GM18867 (cell line): ENCODE measurements around the gene TMEM229A.
A peak's percentile ranks its signal among the peaks of the same experiment; 100 is the strongest.
"Not testable (repeated sequence)": the region's sequence is repeated elsewhere in the genome, so short reads cannot be mapped to it uniquely, and the experiment has no call there.

Experiments
- ATAC-seq: cut with Tn5 transposase; IDR thresholded peaks from one replicate; pipeline ENCODE4 v1.9.1; 2021; ENCODE audit warnings: mild to moderate bottlenecking, moderate library complexity; ENCODE audit not compliant: unreplicated experiment

TMEM229A gene

DNA sequence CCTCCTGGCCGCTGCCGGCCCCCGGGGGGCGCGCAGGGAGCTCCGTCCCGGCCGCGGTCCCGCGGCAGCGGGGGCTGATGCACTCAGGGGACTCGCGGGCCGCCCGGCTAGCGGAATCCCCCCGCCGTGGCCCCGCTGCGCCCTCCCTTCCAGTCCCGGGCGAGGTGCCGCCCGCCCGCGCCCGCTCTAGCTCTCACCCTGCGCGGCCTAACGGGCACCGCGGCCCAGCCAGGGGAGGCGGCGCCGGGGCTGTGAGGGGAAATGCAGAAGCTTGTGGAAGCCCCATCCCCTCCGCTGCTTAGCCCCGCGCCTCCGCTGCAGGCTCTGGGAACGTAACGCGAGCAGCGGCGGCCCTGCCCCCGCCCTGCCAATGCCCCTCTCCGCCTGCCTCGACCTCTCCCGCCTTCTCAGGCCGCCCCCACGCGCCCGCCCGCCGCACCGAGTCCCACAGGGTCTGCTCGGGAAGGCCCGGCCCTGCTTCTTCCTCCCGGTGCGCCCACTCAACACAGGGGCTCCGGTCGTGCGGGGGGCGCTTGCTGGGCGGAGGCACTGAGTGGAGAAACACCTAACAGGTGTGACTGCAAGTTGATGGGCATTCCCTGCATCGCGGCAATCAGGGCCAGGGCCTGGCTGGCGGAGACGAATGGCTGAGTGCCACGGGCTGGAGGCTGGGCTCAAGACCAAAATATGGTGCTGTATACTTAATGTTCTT lies 384 bp upstream of the TMEM229A start:
- ATAC-seq: no peak

DNA sequence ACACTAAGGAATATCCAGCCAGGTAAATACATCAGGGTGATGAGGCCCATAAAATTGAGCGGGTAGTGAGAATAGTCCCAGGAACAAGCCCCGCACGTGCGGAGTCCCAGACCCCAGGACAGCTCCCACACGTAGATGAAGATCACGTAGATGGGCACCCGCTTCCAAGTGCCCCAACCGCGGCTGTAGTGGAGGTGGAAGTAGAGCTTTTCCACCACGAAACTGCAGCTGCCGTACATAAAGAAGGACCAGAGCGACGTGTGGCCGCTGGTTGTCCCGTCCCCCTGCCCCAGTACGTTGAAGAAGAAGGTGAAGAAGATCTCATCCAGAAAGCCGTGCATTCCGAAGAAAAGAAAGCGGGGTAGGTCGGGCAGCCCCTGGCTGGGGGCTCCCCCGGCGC lies 948 bp downstream of the TMEM229A start:
- ATAC-seq: no peak

DNA sequence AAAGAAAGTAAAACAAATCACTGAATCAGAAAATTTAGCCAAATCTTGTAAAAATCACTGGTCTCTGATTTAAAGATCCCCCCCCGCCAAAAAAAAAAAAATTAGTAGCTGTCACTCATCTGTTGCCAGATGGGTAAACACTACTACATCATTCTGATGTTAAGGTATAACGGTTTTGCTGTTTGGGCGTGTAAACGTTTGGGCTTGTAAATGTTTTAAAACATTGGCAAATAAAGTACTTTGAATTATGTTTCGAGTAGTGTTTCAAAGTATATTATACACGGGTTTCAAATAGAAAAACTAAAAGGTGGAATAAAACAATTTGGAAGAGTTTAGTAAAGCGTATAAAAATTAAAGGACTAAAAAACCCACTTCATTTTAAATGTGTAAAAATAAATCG lies 1.5 kb downstream of the TMEM229A start:
- ATAC-seq: no peak

DNA sequence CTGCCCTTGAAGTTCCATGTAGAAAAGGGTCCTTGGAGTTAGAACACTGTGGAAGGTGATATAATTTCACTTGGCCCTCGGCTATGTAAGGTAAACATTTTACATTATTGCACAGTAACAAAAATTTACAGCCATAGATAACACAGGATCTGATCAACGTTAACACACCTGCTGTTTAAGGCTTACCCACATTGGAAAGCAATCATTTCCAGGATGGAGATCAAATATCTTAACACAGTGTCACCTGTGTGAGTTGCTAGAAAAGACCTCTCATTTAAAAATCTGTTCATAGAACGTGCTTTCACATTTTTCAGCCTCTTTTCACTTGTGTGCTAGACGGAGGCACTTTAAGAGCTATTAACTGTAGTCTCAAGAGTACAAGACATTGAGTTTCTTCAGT lies 1.9 kb downstream of the TMEM229A start:
- no peak for ATAC-seq

DNA sequence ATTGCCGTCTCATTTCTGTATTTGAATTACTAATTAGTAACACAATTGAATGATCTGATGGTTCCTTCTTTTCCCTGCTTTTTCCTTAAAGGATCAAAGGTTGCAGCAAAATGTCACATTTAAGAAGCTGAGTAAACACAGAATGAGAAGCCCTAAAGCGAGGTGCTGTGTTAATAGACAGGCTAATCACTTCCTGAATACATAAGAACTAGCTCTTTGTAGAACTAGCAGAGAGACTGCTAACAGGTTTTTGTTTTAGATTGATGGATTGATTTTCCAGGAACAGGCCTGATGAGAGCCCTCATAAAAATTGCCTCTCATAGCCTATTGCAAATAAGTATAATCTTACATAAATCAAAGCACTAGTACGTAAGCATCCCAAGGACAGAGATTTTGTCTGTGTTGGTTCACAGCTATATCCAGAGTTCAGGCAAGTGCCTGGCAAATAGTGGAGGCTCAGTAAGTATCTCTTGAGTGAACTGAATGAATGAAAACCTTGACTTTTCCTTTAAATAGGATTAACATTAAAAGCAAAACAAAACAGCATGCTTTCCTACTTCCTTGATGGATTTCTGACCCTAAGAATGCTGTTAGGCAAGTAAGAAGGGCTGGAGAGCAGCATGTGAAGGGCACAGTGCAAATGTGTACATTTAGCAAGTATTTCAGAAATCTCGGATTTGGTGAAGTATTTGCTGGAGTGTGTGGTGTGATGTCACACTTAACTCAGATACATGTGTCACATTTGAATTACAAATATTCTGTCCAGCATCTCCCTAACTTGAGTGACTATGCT lies 3.3 kb downstream of the TMEM229A start:
- no peak for ATAC-seq

DNA sequence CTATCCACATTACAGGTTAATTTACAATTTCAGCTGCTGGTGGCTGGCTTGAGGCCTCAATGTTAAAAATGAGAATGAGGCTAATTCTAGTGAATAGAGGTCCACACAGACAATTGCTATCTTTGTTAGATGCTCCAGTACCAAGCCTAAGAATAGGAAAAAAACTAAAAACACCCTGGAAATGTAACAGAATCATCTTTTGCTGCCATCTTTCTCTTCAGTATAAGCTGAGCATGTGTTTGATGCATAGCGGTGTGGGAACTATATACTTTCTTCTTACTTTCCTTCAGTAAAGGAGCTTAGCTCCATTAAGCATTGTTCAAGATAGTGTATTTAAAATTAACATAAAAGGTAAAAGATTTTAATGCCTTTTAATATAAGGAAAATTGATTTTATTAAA lies 5.6 kb downstream of the TMEM229A start:
- no peak for ATAC-seq

DNA sequence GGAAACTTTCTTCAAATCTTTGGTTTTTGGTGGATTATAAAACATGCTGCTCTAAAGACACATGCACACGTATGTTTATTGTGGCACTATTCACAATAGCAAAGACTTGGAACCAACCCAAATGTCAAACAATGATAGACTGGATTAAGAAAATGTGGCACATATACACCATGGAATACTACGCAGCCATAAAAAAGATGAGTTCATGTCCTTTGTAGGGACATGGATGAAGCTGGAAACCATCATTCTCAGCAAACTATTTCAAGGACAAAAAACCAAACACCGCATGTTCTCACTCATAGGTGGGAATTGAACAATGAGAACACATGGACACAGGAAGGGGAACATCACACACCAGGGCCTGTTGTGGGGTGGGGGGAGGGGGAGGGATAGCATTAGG lies 8.5 kb downstream of the TMEM229A start:
- not testable (repeated sequence) for ATAC-seq

DNA sequence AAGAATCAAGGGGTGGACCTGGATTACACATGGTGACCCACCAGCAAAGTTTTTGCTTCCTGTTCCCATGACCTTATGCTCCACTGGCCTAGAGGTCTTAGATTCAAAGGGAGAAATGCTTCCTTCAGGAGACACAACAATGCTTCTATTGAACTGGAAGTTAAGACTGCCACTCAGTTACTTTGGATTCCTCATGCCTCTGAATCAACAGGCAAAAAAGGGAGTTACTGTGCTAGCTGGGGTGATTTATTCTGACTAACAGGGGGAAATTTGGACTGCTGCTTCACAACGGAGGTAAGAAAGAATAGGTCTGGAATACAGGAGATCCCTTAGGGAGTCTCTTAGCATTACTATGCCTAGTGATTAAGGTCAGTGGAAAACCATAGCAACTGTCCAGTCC lies 10.3 kb downstream of the TMEM229A start:
- no peak for ATAC-seq

DNA sequence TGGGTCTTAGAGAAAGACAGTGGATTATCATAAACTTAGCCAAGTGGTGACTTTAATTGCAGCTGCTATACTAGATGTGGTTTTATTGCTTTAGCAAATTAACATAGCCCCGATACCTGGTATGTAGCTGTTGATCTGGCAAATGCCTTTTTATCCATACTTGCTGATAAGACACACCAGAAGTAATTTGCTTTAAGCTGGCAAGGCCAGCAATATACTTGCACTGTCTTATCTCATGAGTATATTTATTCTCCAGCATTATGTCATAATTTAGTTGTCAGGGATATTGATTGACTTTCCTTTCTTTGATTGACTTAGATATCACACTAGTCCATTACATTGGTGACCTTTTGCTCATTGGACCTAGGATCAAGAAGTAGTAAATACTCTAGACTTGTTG lies 12.8 kb downstream of the TMEM229A start:
- ATAC-seq: no peak

DNA sequence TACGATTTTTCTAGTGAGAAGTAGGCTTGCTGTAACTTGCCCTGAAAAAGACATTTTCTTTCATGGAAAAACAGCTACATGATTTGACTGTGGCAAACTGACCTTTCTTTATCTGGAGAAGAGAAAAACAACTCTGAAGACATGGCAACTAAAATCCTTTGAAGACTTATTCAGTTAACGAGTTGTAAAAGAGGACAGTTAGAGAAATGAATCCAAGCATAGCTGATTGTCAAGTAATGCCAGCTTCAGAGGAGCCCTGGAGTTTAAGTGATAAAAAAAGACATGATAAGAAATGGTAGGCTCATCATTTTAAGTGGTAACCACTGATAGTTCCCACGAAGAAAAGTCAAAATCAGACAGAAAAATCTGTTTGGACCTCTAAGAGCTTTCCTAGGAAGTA lies 19.6 kb downstream of the TMEM229A start:
- ATAC-seq: no peak

DNA sequence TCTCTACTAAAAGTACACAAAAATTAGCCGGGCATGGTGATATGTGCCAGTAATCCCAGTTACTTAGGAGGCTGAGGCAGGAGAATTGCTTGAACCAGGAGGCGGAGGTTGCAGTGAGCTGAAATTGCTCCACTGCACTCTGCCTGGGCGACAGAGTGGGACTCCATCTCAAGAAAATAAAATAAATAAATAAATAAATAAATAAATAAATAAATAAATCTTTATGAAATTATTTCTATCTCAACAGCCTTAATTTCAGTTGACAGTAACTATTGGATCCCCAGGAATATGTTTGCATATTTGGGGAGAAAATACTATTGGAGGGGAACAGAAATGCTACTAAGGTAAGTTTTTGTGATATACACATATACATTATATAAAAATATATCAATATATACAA lies 20.0 kb downstream of the TMEM229A start:
- ATAC-seq: no peak

DNA sequence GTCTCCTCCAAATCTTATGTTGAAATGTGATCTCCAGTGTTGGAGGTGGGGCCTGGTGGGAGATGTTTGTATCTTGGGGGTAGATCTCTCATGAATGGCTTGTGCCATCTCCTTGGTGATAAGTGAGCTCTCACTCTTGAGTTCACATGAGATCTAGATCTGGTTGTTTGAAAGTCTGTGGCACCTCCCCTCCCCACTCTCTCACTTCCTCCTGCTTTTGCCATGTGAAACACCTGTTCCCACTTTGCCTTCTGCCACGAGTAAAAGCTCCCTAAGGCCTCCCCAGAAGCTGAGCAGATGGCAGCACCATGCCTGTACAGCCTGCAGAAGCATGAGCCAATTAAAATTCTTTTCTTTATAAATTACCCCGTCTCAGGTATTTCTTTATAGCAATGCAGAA lies 23.5 kb downstream of the TMEM229A start:
- peak; percentile 58 for ATAC-seq

DNA sequence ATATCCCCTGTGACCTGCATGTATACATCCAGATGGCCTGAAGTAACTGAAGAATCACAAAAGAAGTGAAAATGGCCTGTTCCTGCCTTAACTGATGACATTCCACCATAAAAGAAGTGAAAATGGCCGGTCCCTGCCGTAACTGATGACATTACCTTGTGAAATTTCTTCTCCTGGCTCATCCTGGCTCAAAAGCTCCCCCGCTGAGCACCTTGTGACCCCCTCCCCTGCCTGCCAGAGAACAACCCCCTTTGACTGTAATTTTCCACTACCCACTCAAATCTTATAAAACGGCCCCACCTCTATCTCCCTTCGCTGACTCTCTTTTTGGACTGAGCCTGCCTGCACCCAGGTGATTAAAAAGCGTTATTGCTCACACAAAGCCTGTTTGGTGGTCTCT lies 24.6 kb downstream of the TMEM229A start:
- ATAC-seq: not testable (repeated sequence)

DNA sequence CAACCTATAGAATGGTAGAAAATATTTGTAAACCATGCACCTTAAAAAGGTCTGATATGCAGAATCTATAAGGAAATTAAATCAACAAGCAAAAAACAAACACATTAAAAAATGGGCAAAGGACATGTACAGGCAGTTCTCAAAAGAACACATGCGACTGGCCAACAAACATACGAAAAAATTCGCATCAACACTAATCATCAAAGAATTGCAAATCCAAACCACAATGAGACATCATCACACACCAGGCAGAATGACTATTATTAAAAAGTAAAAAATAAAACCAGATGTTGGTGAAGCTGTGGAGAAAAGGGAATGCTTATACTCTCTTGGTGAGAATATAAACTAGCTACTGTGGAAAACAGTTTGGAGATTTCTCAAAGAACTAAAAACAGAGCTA lies 33.2 kb downstream of the TMEM229A start:
- ATAC-seq: no peak

DNA sequence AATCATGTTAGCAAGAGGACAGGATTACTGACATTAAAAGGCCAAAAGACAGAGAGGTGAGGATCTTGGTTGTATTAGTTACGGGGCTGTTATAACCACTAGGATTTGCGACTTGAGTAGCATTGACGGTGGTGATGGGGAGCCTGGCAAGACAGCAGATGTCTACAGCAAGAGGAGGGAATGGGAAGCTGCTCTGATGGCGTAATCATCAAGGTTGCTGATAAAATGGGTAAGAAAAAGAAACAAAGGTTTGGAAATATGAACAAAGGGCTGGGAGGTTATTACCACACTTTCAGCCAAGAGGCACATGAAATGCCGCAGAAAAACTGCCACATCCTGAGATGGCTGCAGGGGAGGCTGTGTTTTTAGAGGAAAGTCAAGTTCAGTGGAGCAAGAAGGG lies 33.9 kb downstream of the TMEM229A start:
- no peak for ATAC-seq

DNA sequence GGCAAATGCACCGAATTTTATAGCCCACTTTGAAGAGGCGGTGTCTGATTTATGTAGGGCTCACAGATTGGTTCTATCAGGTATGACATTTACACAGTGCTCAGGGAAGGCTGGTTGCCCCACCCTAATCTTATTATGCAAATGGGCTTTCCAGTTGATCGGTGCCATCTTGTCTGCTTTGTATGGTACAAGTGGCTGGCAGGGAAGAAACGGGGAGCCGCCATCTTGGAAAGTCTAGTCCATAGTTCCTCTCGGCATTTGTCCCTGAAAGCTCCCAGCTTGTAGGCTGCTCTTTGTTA lies 36.6 kb downstream of the TMEM229A start:
- no peak for ATAC-seq

DNA sequence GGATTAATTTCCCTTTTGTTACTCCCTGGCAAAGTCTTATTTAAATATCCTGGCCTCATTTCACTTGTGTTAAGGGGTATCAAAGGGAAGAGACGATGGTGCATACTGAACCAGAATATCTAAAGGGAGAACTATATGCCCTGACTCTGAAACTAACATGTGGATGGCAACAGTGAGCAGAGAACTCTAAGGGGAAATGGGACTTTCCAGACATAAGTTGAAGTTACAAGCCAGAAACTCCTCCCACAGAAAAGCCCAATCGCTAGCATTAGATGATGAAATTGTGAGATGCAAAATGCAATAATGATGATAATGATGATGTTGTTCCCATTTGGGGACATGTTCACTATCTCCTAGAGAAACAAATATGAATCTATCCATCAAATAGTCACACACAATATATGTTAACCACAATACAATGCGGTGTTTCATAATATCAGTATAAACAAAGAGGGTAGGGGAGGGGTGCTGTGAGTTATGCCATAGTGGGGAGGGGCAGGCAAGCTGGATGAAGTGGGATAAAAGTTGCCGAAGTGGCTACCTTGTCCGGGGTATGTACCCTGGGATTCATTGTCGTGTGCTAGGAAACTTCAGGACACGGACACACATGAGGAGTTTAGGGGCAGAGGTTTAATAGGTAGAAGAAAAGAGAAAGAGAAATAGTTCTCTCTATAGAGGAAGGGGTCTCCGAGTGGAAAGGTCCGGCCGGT lies 37.1 kb downstream of the TMEM229A start:
- no peak for ATAC-seq

DNA sequence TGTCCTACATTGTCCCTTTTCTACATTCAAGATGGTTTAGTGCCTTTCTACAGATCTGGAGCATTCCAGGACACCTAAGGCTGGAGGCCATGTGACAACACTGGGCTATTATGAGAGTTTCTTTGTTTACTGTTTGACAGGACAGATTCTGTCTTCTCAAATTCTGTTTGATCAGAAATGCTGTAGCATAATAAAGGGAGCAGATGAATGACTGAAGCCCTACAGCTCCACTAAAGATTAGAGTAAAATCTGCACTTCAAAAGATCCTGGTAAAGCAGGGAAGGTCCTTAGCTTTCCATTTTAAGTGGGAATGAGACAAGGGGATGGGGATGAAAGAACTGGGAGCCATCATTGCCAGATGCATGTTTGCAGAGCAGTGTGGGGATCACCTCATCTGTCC lies 38.4 kb downstream of the TMEM229A start:
- no peak for ATAC-seq

DNA sequence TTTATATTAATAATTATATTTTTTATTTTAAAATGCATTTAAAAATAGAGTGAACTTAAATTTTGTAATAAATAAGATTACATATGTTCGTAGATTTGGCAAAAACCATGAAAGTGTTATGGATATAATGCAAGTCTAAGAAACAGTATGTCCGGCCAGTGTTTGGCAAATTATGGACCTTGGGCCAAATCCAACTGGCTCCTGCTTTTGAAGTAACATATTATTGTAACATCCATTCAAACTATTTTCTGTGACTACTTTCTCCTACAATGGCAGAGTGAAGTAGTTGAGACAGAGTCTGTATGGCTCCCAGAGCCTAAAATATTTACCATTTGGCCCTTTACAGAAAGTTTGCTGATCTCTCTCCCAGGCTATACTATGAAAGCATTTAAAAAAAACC lies 38.9 kb downstream of the TMEM229A start:
- no peak for ATAC-seq

DNA sequence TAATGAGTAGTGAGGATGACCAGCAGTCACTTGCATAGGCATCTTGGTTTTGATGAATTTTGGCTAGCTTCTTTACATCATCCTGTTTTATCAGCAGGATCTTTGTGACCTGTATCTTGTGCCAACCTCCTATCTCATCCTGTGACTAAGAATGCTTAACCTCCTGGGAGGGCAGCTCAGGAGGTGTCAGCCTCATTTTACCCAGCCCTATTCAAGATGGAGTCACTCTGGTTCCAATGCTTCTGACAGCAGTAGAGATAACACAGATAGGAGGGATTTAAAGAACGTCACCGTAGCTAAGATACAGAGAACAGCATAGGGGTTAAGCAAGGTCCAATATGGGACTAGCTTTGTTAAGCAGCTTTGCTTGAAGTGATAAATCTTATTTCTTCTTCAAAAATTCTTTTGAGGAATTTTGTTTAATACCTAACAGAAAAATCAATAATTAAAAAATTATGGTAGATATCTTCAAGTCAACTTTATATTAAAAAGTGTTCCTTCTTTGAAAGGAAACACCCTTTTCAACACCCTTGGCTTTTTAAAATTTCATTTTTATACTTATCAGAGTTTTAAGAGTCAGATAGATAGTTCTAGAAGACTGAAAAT lies 39.9 kb downstream of the TMEM229A start:
- no peak for ATAC-seq

DNA sequence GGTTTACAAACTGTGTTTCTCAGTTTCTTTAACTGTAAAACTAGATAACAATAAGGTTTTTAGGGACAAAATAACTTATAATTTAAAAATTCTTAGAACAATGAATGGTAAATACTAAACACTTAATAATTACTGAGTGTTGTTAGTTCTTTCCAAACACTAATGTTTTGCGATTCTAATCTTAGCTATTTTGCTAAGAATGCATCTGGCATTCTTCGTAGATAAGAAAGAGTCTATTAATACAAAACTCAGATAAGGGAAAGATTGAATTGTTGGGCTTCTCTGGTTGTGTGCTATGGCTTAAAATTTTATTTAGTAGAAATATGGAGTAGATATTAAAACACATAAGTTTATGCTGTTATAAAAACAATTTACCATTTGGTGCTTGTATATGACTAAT lies 45.4 kb downstream of the TMEM229A start:
- ATAC-seq: no peak
